Effector memory CD4-positive, alpha-beta T cell (primary cell): Measurements from ENCODE around the gene EEF2.
"Not testable (repeated sequence)": the region's sequence is repeated elsewhere in the genome, so short reads cannot be mapped to it uniquely, and the experiment has no call there.

Experiments used
- DNase-seq, 3 donors: peaks; one replicate each; pipeline ENCODE4 v3.0.0-alpha.2; 2020
- H3K27ac ChIP-seq: 2 replicates; pipeline ENCODE4 v1.7.0; 2013; ENCODE audit warnings: mild to moderate bottlenecking, low read length, moderate library complexity; ENCODE audit not compliant: insufficient read depth, poor library complexity, severe bottlenecking
- H3K27me3 ChIP-seq: replicated peaks from 2 replicates; pipeline ENCODE4 v1.7.0; 2013; ENCODE audit warnings: mild to moderate bottlenecking, low read length; ENCODE audit not compliant: insufficient read depth, control insufficient read depth, poor library complexity, severe bottlenecking
- H3K36me3 ChIP-seq: 2 replicates; pipeline ENCODE4 v1.7.0; 2013; ENCODE audit warnings: mild to moderate bottlenecking, low read length, moderate library complexity; ENCODE audit not compliant: control insufficient read depth, insufficient read depth
- H3K4me1 ChIP-seq: 2 replicates; pipeline ENCODE4 v1.7.0; 2013; ENCODE audit warnings: low read length, mild to moderate bottlenecking; ENCODE audit not compliant: control insufficient read depth, insufficient read depth, poor library complexity, severe bottlenecking
- H3K4me3 ChIP-seq: 2 replicates; pipeline ENCODE4 v1.7.0; 2013; ENCODE audit warnings: low read length, low read depth, mild to moderate bottlenecking; ENCODE audit not compliant: insufficient read depth, poor library complexity, severe bottlenecking
- H3K9me3 ChIP-seq: 2 replicates; pipeline ENCODE4 v1.7.0; 2013; ENCODE audit warnings: mild to moderate bottlenecking, low read length, moderate library complexity; ENCODE audit not compliant: control insufficient read depth

The EEF2 gene

GRCh38 chr19:3944018-3944721 is 41.1 kb downstream of the EEF2 start:
- H3K9me3 ChIP-seq: no peaks in the 10 kb centered on the region
- H3K36me3 ChIP-seq: no peaks in the 10 kb centered on the region
- H3K27ac ChIP-seq: no peak overlapping the region
- no peak overlapping the region for H3K4me3 ChIP-seq
- no peaks in the 10 kb centered on the region for H3K27me3 ChIP-seq
- DNase-seq: no peak
- no peaks in the 10 kb centered on the region for H3K4me1 ChIP-seq

- H3K36me3 ChIP-seq: no peaks in the 10 kb centered on the region
- H3K4me1 ChIP-seq: no peaks in the 10 kb centered on the region
- no peaks in the 10 kb centered on the region for H3K27me3 ChIP-seq
- no peak for DNase-seq
- no peak overlapping the region for H3K27ac ChIP-seq
- H3K4me3 ChIP-seq: no peak overlapping the region
- no peaks in the 10 kb centered on the region for H3K9me3 ChIP-seq
Observed at GRCh38 chr19:3942790-3943409, 42.4 kb downstream of the EEF2 start.

GRCh38 chr19:3938300-3938950 is 46.8 kb downstream of the EEF2 start:
- not testable (repeated sequence) for H3K4me3 ChIP-seq, H3K4me1 ChIP-seq, H3K27me3 ChIP-seq, H3K9me3 ChIP-seq, DNase-seq, H3K27ac ChIP-seq, H3K36me3 ChIP-seq

GRCh38 chr19:3936506-3937442 is 48.5 kb downstream of the EEF2 start:
- H3K9me3 ChIP-seq: no peaks in the 10 kb centered on the region
- H3K27ac ChIP-seq: no peak overlapping the region
- H3K27me3 ChIP-seq: peaks cover 16% of the 10 kb centered on the region
- DNase-seq: no peak
- no peaks in the 10 kb centered on the region for H3K4me1 ChIP-seq
- no peak overlapping the region for H3K4me3 ChIP-seq
- no peaks in the 10 kb centered on the region for H3K36me3 ChIP-seq

- Histone ChIP-seq H3K9me3 (no peaks in the 10 kb centered on the region), H3K4me3 (no peak within 1 kb of the TSS), H3K27ac (no peak within 1 kb of the TSS), H3K27me3 (peaks cover 16% of the 10 kb centered on the region), H3K36me3 (no peaks in the 10 kb centered on the region), H3K4me1 (no peaks in the 10 kb centered on the region)
- no peak for DNase-seq
Observed at GRCh38 chr19:3932931-3933810, 52.1 kb downstream of the EEF2 start, which contains the start of gene NMRK2. NMRK2 (plus strand) TSS chr19:3933069; CDS start chr19:3933672, 603 bp downstream.

GRCh38 chr19:3931041-3931440 is 54.2 kb downstream of the EEF2 start:
- Histone ChIP-seq H3K27ac (no peak overlapping the region), H3K4me3 (no peak overlapping the region), H3K36me3 (no peaks in the 10 kb centered on the region), H3K4me1 (no peaks in the 10 kb centered on the region), H3K27me3 (peaks cover 16% of the 10 kb centered on the region), H3K9me3 (no peaks in the 10 kb centered on the region)
- no peak for DNase-seq
